GM21447 (cell line): ENCODE data around the gene ZCRB1.
A peak's percentile ranks its signal among the peaks of the same experiment; 100 is the strongest.
"Not testable (repeated sequence)": the region's sequence is repeated elsewhere in the genome, so short reads cannot be mapped to it uniquely, and the experiment has no call there.

ENCODE experiments used
- ATAC-seq: cut with Tn5 transposase; IDR thresholded peaks from one replicate; pipeline ENCODE4 v1.9.1; 2021; ENCODE audit not compliant: unreplicated experiment

The ZCRB1 gene

GRCh38 chr12:42325653-42326474 is at the start of gene ZCRB1, which contains the start of gene PPHLN1:
Gene ZCRB1 (minus strand): TSS chr12:42326094. CDS start chr12:42324102, 1,992 bp downstream.
Gene PPHLN1 (plus strand): TSS chr12:42326167. CDS start chr12:42335903, 9,736 bp downstream.
- ATAC-seq: peak; percentile 90

- ATAC-seq: no peak
These were observed 47.8 kb upstream of the ZCRB1 start for GRCh38 chr12:42373669-42374068.

DNA sequence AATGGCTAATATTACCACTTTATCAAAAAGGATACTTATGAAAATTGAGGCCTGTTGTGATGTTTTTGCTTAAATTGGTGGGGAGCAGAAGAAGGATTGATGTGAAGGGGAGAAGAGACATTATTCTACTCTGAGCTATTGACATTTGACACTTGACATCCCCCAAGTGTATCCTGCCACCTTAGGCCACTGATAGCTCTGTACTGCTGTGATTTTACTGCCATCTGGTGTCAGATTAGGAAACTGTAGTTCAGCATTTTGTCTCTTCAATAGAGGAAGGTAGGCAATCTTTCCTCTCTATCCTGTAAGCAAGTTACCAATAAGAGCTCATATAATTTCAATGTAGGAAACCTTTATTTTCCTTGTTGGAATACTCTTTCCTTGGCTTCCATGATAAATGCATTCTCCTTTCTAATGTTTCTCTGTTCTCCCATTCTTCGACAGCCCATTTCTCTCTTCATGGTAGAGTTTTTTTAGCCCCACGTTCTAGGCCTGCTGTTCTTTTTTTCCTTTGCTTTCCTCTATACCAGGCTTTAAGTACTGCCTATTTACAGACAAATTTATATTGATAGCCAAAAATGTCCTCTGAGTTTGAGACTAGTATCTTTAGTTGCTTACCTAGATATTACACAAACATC is 46.4 kb upstream of the ZCRB1 start:
- peak; percentile 74 for ATAC-seq

- ATAC-seq: no peak
These were observed 44.1 kb upstream of the ZCRB1 start for GRCh38 chr12:42370013-42370412.

DNA sequence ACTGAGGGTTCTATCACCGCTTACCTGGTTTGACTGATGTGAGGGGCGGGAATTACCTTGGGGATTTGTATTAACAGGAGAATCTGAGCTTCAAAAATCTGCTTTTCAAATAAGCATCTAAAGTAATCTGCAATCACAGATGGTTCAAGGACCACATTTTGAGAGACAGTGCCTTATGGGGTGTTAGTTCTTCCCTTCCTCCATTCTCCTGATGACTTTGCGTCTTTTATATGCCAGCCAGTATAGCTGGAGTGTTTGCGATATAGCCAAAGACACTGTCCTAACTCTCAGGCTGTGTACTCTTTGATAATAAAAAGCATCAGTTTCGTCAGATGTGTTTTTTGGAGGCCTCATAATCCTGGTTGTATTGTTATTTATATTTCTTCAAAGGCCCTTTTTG is 39.6 kb upstream of the ZCRB1 start:
- no peak for ATAC-seq

DNA sequence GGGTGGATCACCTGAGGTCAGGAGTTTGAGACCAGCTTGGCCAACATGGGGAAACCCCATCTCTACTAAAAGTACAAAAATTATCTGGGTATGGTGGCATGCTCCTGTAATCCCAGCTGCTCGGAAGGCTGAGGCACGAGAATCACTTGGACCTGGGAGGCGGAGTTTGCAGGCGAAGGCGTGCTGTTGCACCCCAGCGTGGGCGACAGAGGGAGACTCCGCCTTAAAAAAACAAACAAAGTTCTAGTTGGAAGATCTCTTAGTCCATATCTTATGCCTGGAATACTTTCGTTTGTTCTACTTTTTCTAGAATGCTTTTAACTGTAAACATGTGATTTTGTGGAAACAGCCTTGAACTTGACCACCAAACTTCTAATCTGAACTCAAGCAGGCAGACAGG is 38.8 kb upstream of the ZCRB1 start:
- no peak for ATAC-seq

DNA sequence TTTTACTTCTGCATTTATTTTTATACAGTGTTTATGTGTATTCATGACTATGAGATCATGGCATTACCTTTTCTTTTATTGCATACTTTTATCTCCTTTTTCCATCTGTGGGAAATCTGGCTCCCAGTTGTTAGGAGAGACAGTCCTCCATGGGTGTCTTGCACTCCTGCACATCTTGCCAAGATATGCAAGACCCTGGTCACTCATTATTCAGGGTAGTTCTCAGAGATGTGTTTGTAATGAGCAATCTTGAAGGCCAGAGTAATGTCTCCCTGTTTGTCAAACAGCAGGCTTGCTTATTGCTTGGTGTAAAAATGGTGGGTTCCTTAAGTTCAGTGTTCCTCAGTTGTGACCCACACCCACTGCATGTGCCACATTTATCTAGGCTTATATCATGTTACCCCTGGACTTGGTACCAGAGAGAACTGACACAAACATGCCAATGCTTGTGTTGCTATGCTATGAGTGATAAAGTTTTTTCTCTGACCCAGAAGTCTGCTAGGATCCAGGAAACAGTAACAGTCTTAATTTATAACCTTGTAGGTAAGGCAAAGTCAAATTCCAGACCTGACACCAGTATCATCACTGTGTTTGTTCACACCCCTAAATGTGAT is 36.9 kb upstream of the ZCRB1 start:
- ATAC-seq: no peak

- ATAC-seq: no peak
These were observed 36.2 kb upstream of the ZCRB1 start for GRCh38 chr12:42361909-42362646.

DNA sequence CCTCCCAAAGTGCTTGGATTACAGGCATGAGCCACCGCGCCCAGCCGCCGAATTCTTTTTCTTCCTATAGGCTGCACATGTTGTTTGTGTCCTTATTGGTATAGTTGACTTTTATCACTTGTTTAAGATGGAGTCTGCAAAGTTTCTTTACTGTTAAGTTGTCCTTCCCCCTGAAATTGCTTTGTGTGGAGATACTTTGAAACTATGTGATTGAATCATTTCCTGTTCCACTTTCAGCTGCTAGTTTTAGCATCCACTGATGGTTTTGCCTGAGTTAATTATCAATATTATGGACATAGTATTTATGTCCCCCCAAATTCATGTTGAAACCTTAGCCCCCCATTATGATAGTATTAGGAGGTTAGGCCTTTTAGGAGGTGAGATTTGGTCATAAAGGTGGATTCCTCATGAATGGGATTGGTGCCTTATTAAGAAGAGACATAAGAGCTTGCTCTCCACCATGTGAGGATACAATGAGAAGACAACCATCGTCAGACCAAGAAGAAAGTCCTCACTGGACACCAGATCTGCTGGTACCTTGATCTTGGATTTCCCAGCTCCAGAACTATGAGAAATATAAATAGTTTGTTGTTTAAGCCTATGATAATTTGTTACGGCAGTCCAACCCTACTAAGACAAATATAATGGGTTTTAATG is 35.0 kb upstream of the ZCRB1 start:
- peak; percentile 78 for ATAC-seq

GRCh38 chr12:42356344-42356743 is 30.4 kb upstream of the ZCRB1 start:
- ATAC-seq: no peak

DNA sequence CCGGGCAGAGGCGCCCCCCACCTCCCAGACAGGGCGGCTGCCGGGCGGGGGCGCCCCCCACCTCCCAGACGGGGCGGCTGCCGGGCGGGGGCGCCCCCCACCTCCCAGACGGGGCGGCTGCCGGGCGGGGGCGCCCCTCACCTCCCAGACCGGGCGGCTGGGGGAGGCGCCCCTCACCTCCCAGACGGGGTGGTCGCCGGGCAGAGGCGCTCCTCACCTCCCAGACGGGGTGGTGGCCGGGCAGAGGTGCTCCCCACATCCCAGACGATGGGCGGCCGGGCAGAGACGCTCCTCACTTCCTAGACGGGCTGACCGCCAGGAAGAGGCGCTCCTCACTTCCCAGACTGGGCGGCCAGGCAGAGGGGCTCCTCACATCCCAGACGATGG is 24.1 kb upstream of the ZCRB1 start:
- ATAC-seq: not testable (repeated sequence)

- not testable (repeated sequence) for ATAC-seq
These were observed 23.5 kb upstream of the ZCRB1 start for GRCh38 chr12:42349119-42350020.

GRCh38 chr12:42346403-42347002 is 20.6 kb upstream of the ZCRB1 start:
- ATAC-seq: no peak

GRCh38 chr12:42343721-42344120 is 17.8 kb upstream of the ZCRB1 start:
- no peak for ATAC-seq

DNA sequence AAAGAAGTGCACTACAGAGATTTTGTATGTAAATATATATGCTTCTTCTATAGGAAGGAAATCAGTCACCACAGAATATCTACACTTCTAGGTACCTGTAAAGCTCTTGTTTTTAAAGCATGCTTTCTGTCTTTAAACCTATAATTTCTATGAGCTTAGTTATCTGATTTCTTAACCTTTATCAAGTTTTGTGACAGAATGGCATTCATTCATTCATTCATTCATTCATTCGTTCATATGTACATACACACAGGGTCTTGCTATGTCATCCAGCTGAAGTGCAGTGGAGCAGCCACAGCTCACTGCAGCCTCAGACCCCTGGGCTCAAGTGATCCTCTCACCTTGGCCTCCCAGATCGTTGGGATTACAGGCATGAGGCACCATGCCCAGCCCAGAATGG is 16.1 kb upstream of the ZCRB1 start:
- no peak for ATAC-seq

GRCh38 chr12:42338280-42338679 is 12.4 kb upstream of the ZCRB1 start:
- no peak for ATAC-seq

GRCh38 chr12:42336286-42336685 is 10.4 kb upstream of the ZCRB1 start:
- no peak for ATAC-seq

GRCh38 chr12:42332301-42333285 is 6.7 kb upstream of the ZCRB1 start:
- peak; percentile 71 for ATAC-seq
